OCI-LY3 (cell line): ENCODE data around the gene ALOX15.
"Not testable (repeated sequence)": the region's sequence is repeated elsewhere in the genome, so short reads cannot be mapped to it uniquely, and the experiment has no call there.

Experiments
- H2AFZ ChIP-seq: fragments of 200-600, 300-600 bp; shearing (Covaris generic); 2 replicates; pipeline ENCODE4 v1.6.0; 2014; ENCODE audit warnings: antibody characterized with exemption, low read depth, low read length
- H3K27ac ChIP-seq: fragments of 200-600, 300-600 bp; sonication (generic); 2 replicates; pipeline ENCODE4 v1.5.1; 2014; ENCODE audit warnings: mild to moderate bottlenecking, low read length, moderate library complexity, mixed read lengths
- H3K27me3 ChIP-seq: fragments of 200-600, 300-600 bp; sonication (generic); 2 replicates; pipeline ENCODE4 v1.6.1; 2014; ENCODE audit warnings: low read depth, low read length, mixed read lengths
- H3K36me3 ChIP-seq: fragments of 200-600, 300-600 bp; sonication (generic); replicated peaks from 2 replicates; pipeline ENCODE3; 2014; ENCODE audit warnings: low read depth, low read length, mixed read lengths
- H3K4me1 ChIP-seq: fragments of 300-600, 200-600 bp; sonication (generic); 2 replicates; pipeline ENCODE4 v1.6.1; 2014; ENCODE audit warnings: low read length, mixed read lengths
- H3K4me2 ChIP-seq: fragments of 200-600, 300-600 bp; sonication (generic); 2 replicates; pipeline ENCODE4 v1.6.1; 2014; ENCODE audit warnings: low read length, mixed read lengths
- H3K4me3 ChIP-seq: fragments of 300-600, 200-600 bp; sonication (generic); 2 replicates; pipeline ENCODE4 v1.5.1; 2014; ENCODE audit warnings: antibody characterized with exemption, mild to moderate bottlenecking, low read length, moderate library complexity
- H3K79me2 ChIP-seq: fragments of 300-600, 200-600 bp; shearing (Covaris generic); 2 replicates; pipeline ENCODE4 v1.6.1; 2014; ENCODE audit warnings: mild to moderate bottlenecking, low read length, mixed read lengths
- H3K9ac ChIP-seq: fragments of 300-600, 200-600 bp; shearing (Covaris generic); 2 replicates; pipeline ENCODE4 v1.6.0; 2014; ENCODE audit warnings: mild to moderate bottlenecking, low read length, moderate library complexity
- H3K9me3 ChIP-seq: fragments of 200-600, 300-600 bp; shearing (Covaris generic); 2 replicates; pipeline ENCODE4 v1.6.1; 2014; ENCODE audit warnings: low read length, mixed read lengths; ENCODE audit not compliant: insufficient read depth
- H4K20me1 ChIP-seq: fragments of 200-600, 300-600 bp; sonication (generic); 2 replicates; pipeline ENCODE4 v1.6.1; 2016; ENCODE audit warnings: low read length, mixed read lengths; ENCODE audit not compliant: insufficient read depth
- EZH2phosphoT487 ChIP-seq: fragments of 200-600 bp; shearing (Covaris generic); IDR thresholded peaks from 2 replicates; pipeline ENCODE4 v1.6.1; 2018; ENCODE audit warnings: antibody characterized with exemption, mixed run types, low read depth
- TF ChIP-seq, protein P1 (sequence below): fragments of 200-600, 300-600 bp; sonication (generic); IDR thresholded peaks from 2 replicates; pipeline ENCODE4 v1.5.1; 2014; ENCODE audit warnings: antibody characterized with exemption, low read length, low read depth

Gene ALOX15

DNA sequence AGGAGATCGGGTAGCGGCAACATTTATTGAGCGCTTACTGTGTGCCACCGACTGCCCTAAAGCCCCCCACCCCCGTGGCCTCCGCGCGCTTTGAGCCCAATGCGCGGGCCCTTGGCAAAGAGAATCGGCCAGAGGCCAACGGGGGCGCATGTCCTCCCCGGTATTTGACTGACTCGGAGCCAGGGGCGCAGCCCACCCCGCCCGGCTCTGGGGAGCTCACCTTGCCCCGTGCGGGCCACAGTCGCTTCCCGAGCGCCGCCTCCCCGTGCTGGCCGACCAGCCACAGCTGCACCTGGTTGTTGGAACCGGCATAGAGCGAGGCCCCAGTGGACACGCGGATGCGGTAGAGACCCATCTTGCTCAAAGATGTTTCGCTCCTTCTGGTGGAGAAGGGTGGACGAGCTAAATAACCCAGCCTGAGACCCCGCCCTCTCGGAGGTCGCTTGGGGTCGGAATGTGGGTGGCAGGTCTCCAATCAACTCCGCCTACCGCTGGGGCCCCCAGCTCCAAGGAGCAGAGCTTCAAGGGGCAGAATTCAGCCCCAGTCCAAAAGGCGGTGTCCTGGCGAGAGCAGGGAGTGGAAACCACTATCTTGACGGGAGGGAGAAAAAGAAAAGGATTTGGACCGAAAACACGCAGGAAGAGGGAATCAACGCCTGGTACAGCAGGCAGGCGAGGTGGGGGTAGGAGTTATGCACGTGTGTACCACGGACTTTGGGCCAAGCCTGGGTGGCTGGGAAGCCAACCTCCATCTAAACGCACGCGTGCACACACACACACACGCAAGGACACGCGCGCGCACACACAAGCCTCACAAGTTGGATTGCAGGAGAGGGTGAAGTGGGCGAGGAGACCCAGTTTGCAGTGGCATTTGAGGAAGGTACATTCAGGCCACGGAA lies at the start of gene ALOX15:
ALOX15 (minus strand) TSS at position 382 of the 899 bp plus-strand sequence; CDS start at position 355, 27 bp downstream.
- no peaks in the 10 kb centered on the region for H4K20me1 ChIP-seq
- no peak within 1 kb of the TSS for H3K4me2 ChIP-seq
- TF ChIP-seq, protein P1, sequence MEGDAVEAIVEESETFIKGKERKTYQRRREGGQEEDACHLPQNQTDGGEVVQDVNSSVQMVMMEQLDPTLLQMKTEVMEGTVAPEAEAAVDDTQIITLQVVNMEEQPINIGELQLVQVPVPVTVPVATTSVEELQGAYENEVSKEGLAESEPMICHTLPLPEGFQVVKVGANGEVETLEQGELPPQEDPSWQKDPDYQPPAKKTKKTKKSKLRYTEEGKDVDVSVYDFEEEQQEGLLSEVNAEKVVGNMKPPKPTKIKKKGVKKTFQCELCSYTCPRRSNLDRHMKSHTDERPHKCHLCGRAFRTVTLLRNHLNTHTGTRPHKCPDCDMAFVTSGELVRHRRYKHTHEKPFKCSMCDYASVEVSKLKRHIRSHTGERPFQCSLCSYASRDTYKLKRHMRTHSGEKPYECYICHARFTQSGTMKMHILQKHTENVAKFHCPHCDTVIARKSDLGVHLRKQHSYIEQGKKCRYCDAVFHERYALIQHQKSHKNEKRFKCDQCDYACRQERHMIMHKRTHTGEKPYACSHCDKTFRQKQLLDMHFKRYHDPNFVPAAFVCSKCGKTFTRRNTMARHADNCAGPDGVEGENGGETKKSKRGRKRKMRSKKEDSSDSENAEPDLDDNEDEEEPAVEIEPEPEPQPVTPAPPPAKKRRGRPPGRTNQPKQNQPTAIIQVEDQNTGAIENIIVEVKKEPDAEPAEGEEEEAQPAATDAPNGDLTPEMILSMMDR: no peak
- no peak for TF ChIP-seq EZH2phosphoT487
- no peak within 1 kb of the TSS for H3K9ac ChIP-seq
- no peaks in the 10 kb centered on the region for H3K36me3 ChIP-seq
- H3K4me3 ChIP-seq: no peak within 1 kb of the TSS
- no peak within 1 kb of the TSS for H3K27ac ChIP-seq
- no peak within 1 kb of the TSS for H2AFZ ChIP-seq
- no peaks in the 10 kb centered on the region for H3K79me2 ChIP-seq
- H3K9me3 ChIP-seq: no peaks in the 10 kb centered on the region
- H3K4me1 ChIP-seq: peaks cover 13% of the 10 kb centered on the region
- no peaks in the 10 kb centered on the region for H3K27me3 ChIP-seq

DNA sequence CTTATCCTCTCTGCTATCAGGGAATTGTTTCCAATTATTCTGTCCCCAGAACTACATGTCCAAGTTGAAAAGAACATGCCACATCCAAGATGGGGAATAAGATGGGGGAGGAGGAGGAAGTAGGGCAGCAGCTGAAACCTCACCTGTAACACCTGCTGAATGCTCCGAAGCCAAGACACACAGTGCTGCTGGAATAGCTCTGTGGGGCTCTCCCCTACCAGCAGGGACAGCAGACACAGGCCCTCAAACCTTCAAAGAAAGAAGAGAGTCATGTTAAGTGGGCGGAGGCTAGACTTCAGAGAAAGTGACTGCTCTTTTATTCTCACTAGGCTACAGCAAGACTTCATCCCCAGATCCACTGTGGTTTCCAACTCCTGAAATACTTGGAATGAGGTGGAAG lies 49.3 kb upstream of the ALOX15 start:
- H4K20me1 ChIP-seq: no peaks in the 10 kb centered on the region

GRCh38 chr17:4689872-4690271 lies 48.4 kb upstream of the ALOX15 start:
- H3K4me1 ChIP-seq, H3K27me3 ChIP-seq, H3K9me3 ChIP-seq, H3K4me3 ChIP-seq, H3K27ac ChIP-seq, H2AFZ ChIP-seq, H3K9ac ChIP-seq, H3K4me2 ChIP-seq, H4K20me1 ChIP-seq: not testable (repeated sequence)
- peaks cover 16% of the 10 kb centered on the region for H3K36me3 ChIP-seq
- H3K79me2 ChIP-seq: peaks cover 74% of the 10 kb centered on the region

More for the DNA sequence above, 49.3 kb upstream of the ALOX15 start:
- no peaks in the 10 kb centered on the region for H3K27me3 ChIP-seq
- H3K36me3 ChIP-seq: peaks cover 16% of the 10 kb centered on the region
- no peak overlapping the region for H2AFZ ChIP-seq
- H3K4me2 ChIP-seq: no peak overlapping the region
- no peak overlapping the region for H3K9ac ChIP-seq
- no peak overlapping the region for H3K4me3 ChIP-seq
- H3K4me1 ChIP-seq: no peaks in the 10 kb centered on the region
- no peaks in the 10 kb centered on the region for H3K9me3 ChIP-seq
- no peak overlapping the region for H3K27ac ChIP-seq
- H3K79me2 ChIP-seq: peaks cover 77% of the 10 kb centered on the region
- TF ChIP-seq, protein P1: no peak
- no peak for TF ChIP-seq EZH2phosphoT487

DNA sequence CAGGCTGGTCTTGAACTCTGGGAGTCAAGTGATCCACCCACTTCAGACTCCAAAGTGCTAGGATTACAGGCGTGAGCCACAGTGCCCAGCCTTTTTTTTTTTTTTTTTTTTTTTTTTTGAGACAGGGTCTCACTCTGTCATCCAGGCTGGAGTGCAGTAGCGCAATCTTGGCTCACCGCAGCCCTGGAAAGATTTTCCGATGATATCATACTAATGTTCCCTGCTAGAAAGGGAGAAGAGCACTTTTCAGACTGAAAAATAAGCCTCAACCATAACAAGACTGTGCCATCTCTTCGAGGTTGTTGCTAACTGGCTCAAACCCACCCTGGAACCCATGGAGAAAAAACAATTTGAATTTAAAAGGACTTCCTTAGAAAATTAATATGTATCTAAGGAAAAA lies 42.3 kb upstream of the ALOX15 start:
- H3K4me2 ChIP-seq, H2AFZ ChIP-seq, H3K27ac ChIP-seq, H3K9ac ChIP-seq, H3K27me3 ChIP-seq, H3K4me1 ChIP-seq, H3K4me3 ChIP-seq, H3K9me3 ChIP-seq, H4K20me1 ChIP-seq: not testable (repeated sequence)
- peaks cover 22% of the 10 kb centered on the region for H3K79me2 ChIP-seq
- H3K36me3 ChIP-seq: peaks cover 18% of the 10 kb centered on the region

DNA sequence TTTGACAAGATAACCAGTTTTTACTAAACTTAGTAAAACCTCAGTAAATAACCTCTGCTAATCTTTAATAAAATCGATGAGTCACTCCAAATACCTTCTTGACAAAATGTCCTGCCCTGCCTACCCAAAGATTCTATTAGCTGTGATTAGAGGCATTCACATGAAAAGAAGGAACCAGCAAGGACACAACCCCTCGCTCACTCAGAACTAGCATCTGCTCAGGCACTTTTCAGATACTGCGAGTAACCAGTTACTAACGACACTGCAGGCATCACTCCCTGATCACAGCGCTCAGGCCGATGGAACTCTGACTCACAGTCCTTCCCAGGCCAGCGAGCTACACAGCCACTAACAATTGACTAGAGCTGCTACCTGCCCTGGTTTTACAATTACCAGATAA lies 38.2 kb upstream of the ALOX15 start:
- peaks cover 13% of the 10 kb centered on the region for H3K36me3 ChIP-seq
- H3K4me1 ChIP-seq: no peaks in the 10 kb centered on the region
- H2AFZ ChIP-seq: no peak overlapping the region
- H4K20me1 ChIP-seq: no peaks in the 10 kb centered on the region
- H3K4me3 ChIP-seq: no peak overlapping the region
- no peak overlapping the region for H3K9ac ChIP-seq
- no peaks in the 10 kb centered on the region for H3K27me3 ChIP-seq
- H3K27ac ChIP-seq: no peak overlapping the region
- no peaks in the 10 kb centered on the region for H3K79me2 ChIP-seq
- TF ChIP-seq EZH2phosphoT487: no peak
- TF ChIP-seq, protein P1: no peak
- no peaks in the 10 kb centered on the region for H3K9me3 ChIP-seq
- H3K4me2 ChIP-seq: no peak overlapping the region
